Stimulated activated effector memory CD8-positive, alpha-beta T cell treated with anti-CD3 and anti-CD28 coated beads, Interleukin-12 subunit alpha, Interleukin-12 subunit beta, amount 100 ng/mL, for 72 hours (primary cell): Measurements from ENCODE around the gene SLC16A1.
A peak's percentile ranks its signal among the peaks of the same experiment; 100 is the strongest.
"Not testable (repeated sequence)": the region's sequence is repeated elsewhere in the genome, so short reads cannot be mapped to it uniquely, and the experiment has no call there.

ENCODE experiments used
- ATAC-seq: fragments of 150-1000 bp; cut with Tn5 transposase; 2 replicates; pipeline ENCODE4 v1.10.0; 2021
- DNase-seq, 2 donors: peaks; one replicate each; pipeline ENCODE4 v3.0.0; 2021 to 2022; ENCODE audit warnings: low spot score in 2 of 2
- H3K27ac Mint-ChIP-seq: one replicate; pipeline ENCODE4 v1.8.0; 2022; ENCODE audit warnings: mild to moderate bottlenecking, mixed read lengths
- H3K36me3 Mint-ChIP-seq: one replicate; pipeline ENCODE4 v1.8.0; 2022; ENCODE audit warnings: mild to moderate bottlenecking, mixed read lengths
- H3K4me1 Mint-ChIP-seq: one replicate; pipeline ENCODE4 v1.8.0; 2022; ENCODE audit warnings: mixed read lengths
- H3K4me3 Mint-ChIP-seq: one replicate; pipeline ENCODE4 v1.8.0; 2022; ENCODE audit warnings: mild to moderate bottlenecking, mixed read lengths
- H3K9me3 Mint-ChIP-seq: one replicate; pipeline ENCODE4 v1.8.0; 2022; ENCODE audit warnings: mixed read lengths

Gene SLC16A1

GRCh38 chr1:112923234-112923958 lies 32.6 kb downstream of the SLC16A1 start:
- DNase-seq (no peak), ATAC-seq (no peak)
- Mint-ChIP-seq H3K4me1 (no peaks in the 10 kb centered on the region), H3K36me3 (peaks cover 88% of the 10 kb centered on the region), H3K27ac (no peak overlapping the region), H3K9me3 (no peaks in the 10 kb centered on the region), H3K4me3 (no peak overlapping the region)

GRCh38 chr1:112911506-112912220 lies 44.3 kb downstream of the SLC16A1 start:
- H3K4me3 Mint-ChIP-seq: no peak overlapping the region
- DNase-seq: no peak
- H3K27ac Mint-ChIP-seq: no peak overlapping the region
- no peak for ATAC-seq
- H3K36me3 Mint-ChIP-seq: peaks cover 60% of the 10 kb centered on the region
- H3K4me1 Mint-ChIP-seq: peaks cover 7% of the 10 kb centered on the region
- no peaks in the 10 kb centered on the region for H3K9me3 Mint-ChIP-seq

DNA sequence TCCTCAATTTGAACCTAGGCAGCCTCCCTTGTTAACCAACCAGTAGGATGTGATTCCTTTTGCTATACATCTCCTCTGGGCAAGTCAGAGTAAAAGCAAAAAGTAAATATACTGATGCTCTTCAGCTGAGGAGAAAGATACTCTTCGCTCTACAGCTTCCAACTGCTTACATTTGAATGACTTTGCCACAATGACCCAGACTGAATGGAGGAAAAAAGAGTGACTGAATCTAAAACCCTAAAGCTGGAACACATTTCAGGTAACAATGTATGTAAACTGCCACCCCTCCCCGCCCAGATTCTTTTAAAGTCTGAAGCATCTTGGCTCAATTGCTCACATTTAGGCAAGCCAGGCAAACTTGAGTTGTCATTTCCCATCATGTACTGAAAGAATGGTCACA lies 46.1 kb downstream of the SLC16A1 start:
- DNase-seq: no peak
- H3K36me3 Mint-ChIP-seq: peaks cover 42% of the 10 kb centered on the region

GRCh38 chr1:112906150-112906698 lies 49.8 kb downstream of the SLC16A1 start:
- no peaks in the 10 kb centered on the region for H3K9me3 Mint-ChIP-seq
- H3K4me3 Mint-ChIP-seq: no peak overlapping the region
- peak overlapping the region; percentile 8 for H3K27ac Mint-ChIP-seq
- peaks cover 22% of the 10 kb centered on the region for H3K4me1 Mint-ChIP-seq
- peaks cover 8% of the 10 kb centered on the region for H3K36me3 Mint-ChIP-seq
- DNase-seq (no peak), ATAC-seq (no peak)

More for the DNA sequence above, 46.1 kb downstream of the SLC16A1 start:
- H3K9me3 Mint-ChIP-seq: no peaks in the 10 kb centered on the region
- no peak for ATAC-seq
- peaks cover 8% of the 10 kb centered on the region for H3K4me1 Mint-ChIP-seq
- H3K4me3 Mint-ChIP-seq: no peak overlapping the region
- no peak overlapping the region for H3K27ac Mint-ChIP-seq

DNA sequence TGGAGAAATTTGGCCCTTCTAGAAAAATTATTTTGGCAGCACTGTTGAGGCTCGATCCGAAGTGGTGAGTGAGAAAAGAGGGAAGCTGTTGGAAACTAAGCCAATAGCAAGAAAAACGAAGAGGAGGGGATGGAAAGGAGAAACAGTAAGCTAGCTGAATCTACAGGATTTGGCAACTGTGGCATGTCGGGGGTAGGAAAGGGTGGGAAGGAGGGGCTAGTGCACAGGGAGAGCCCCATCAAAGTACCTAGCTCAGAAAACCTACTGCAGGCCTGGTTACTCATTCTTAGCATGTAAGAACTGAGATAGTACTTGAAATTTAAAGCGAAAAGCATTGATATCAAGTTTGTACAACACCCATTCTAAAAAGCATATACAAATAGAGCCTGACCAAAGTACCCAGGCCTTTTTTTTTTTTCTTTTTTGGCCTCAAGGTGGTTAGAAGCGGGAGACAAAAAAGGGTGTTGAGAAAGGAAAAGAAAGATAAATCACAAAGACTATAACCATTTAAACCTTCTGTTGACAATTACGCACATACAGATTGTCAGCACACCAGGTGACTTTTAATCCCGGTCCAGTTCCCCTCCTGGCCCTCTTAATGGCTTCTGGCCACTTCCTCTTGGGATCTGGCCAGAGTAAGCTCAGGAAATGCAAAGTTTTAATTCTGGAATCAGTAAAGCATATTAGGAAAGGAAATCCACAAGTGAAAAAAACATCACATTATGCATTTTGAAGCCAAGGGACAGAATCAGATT lies 50.4 kb downstream of the SLC16A1 start:
- H3K4me1 Mint-ChIP-seq: peaks cover 22% of the 10 kb centered on the region
- H3K36me3 Mint-ChIP-seq: peaks cover 1% of the 10 kb centered on the region
- no peaks in the 10 kb centered on the region for H3K9me3 Mint-ChIP-seq
- peak in 1 of 2 donors; percentile 25 for DNase-seq
- H3K4me3 Mint-ChIP-seq: no peak overlapping the region
- peak overlapping the region; percentile 6 for H3K27ac Mint-ChIP-seq
- peak; percentile 38 for ATAC-seq

DNA sequence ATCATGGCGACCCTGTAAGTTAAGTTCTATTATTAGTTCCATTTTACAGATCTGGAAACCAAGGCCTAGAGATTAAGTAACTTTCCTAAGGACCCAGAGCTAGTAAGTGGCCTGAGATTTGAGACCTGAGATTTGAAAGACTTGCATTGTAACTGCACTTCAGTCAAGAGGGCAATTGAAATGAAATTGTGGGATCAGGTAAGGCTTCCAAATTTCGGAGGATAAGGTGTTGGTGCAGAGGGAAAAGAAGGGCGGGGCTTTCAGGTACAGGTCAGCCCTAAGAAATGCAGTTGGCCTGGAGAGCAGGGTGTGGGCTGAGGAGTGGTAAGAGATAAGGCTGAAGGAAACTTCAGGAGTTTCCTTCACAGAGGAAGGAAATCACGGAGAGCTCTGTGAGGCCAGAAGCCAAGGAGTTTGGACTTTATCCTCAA lies 51.1 kb downstream of the SLC16A1 start:
- peaks cover 22% of the 10 kb centered on the region for H3K4me1 Mint-ChIP-seq
- peak overlapping the region; percentile 6 for H3K27ac Mint-ChIP-seq
- H3K36me3 Mint-ChIP-seq: no peaks in the 10 kb centered on the region
- ATAC-seq: no peak
- DNase-seq: peak in 1 of 2 donors; percentile 23
- no peak overlapping the region for H3K4me3 Mint-ChIP-seq
- H3K9me3 Mint-ChIP-seq: no peaks in the 10 kb centered on the region

- H3K9me3 Mint-ChIP-seq: no peaks in the 10 kb centered on the region
- peak overlapping the region; percentile 49 for H3K27ac Mint-ChIP-seq
- H3K36me3 Mint-ChIP-seq: no peaks in the 10 kb centered on the region
- peak; percentile 18 to 58 for DNase-seq
- H3K4me3 Mint-ChIP-seq: peak overlapping the region; percentile 7
- peaks cover 22% of the 10 kb centered on the region for H3K4me1 Mint-ChIP-seq
- ATAC-seq: peak; percentile 94
Observed at GRCh38 chr1:112904071-112904830, 51.7 kb downstream of the SLC16A1 start.

DNA sequence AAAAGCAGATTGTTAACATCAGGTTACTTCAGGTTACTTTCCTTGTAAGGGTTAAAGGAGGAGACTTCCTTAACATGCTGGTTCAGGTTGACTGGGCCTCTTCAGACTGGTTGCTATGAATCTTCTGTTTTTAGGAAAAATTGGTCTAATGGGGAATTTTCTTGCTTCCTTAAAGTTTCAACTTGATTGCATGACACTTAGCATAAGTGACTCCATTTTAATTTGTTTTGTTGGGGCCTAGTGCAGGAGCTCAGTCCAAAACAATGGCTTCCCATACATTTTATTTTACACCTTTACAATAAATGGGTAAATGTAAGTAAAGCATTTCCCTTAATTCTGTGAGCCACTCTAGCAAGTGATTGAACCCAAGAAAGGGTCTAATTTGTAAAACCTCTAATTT lies 53.8 kb downstream of the SLC16A1 start:
- Mint-ChIP-seq H3K9me3 (no peaks in the 10 kb centered on the region), H3K4me1 (peaks cover 22% of the 10 kb centered on the region), H3K4me3 (no peak overlapping the region), H3K27ac (no peak overlapping the region), H3K36me3 (no peaks in the 10 kb centered on the region)
- DNase-seq (no peak), ATAC-seq (no peak)

- Mint-ChIP-seq H3K27ac (no peak overlapping the region), H3K4me1 (peaks cover 22% of the 10 kb centered on the region), H3K9me3 (no peaks in the 10 kb centered on the region), H3K4me3 (no peak overlapping the region), H3K36me3 (no peaks in the 10 kb centered on the region)
- ATAC-seq: no peak
- DNase-seq: no peak
Observed at GRCh38 chr1:112901387-112901786, 54.6 kb downstream of the SLC16A1 start.

DNA sequence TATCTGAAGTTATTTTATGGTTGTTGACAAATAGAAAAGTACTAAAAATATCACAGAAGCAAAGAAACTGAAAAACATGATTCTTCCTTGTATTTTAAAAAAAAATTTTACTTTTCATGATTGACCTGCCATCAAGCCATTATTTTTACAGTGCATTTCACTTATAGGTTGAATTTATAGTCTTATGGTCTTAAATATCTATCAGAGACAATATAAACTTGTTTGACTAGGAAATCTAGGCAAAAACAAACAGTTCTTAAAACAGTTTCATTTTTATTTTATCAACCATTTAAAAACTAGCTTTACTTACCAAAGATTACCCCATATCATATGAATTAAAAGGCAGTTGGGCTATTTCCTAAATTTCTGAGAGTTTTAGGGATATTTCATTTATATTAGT lies 59.2 kb downstream of the SLC16A1 start:
- DNase-seq: no peak
- Mint-ChIP-seq H3K27ac (no peak overlapping the region), H3K9me3 (no peaks in the 10 kb centered on the region), H3K36me3 (no peaks in the 10 kb centered on the region), H3K4me1 (no peaks in the 10 kb centered on the region), H3K4me3 (no peak overlapping the region)
- no peak for ATAC-seq

DNA sequence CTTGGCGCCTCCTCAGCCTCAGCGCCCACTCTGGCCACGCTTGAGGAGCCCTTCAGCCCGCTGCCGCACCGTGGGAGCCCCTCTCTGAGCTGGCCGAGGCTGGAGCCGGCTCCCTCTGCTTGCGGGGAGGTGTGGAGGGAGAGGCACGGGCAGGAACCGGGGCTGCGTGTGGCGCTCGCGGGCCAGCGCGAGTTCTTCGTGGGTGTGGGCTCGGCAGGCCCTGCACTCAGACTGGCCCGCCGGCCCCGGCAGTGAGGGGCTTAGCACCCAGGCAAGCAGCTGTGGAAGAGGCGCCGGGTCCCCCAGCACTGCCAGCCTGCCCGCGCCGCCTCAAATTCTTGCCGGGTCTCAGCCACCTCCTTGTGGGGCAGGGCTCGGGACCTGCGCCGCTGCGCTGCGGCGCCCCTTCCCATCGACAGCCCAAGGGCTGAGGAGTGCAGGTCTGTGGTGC lies 61.4 kb downstream of the SLC16A1 start:
- H3K27ac Mint-ChIP-seq: no peak overlapping the region
- no peak for ATAC-seq
- no peaks in the 10 kb centered on the region for H3K9me3 Mint-ChIP-seq

DNA sequence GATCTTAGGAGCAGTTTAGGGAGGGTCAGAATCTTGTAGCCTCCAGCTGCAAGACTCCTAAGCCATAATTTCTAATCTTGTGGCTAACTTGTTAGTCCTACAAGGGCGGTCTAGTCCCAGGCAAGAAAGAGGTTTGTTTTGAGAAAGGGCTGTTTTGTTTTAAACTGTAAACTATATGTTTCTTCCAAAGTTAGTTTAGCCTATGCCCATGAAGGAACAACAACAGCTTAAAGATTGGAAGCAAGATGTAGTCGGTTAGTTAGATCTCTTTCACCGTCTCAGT lies 62.0 kb downstream of the SLC16A1 start:
- no peak overlapping the region for H3K27ac Mint-ChIP-seq
- H3K4me1 Mint-ChIP-seq: no peaks in the 10 kb centered on the region
- DNase-seq (no peak), ATAC-seq (no peak)
- no peak overlapping the region for H3K4me3 Mint-ChIP-seq
- H3K9me3 Mint-ChIP-seq: no peaks in the 10 kb centered on the region
- H3K36me3 Mint-ChIP-seq: no peaks in the 10 kb centered on the region

More for the DNA sequence above, 61.4 kb downstream of the SLC16A1 start:
- no peak for DNase-seq
- Mint-ChIP-seq H3K4me1 (no peaks in the 10 kb centered on the region), H3K4me3 (no peak overlapping the region), H3K36me3 (no peaks in the 10 kb centered on the region)

GRCh38 chr1:112893288-112894009 lies 62.5 kb downstream of the SLC16A1 start:
- DNase-seq: no peak
- Mint-ChIP-seq H3K27ac (no peak overlapping the region), H3K4me1 (no peaks in the 10 kb centered on the region), H3K4me3 (no peak overlapping the region), H3K36me3 (no peaks in the 10 kb centered on the region), H3K9me3 (no peaks in the 10 kb centered on the region)
- ATAC-seq: no peak

DNA sequence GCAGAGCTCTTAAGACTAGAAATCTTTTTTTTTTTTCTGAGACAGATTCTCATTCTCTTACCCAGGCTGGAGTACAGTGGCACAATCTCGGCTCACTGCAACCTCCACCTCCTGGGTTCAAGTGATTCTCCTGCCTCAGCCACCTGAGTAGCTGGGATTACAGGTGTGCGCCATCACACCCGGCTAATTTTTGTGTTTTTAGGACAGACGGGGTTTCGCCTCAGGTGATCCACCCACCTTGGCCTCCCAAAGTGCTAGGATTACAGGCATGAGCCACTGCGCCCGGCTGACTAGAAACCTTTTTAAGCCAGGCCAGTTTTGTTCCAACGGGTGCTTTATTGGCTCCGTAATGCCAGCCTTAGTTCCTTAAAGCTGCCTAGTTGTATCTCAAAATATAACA lies 66.1 kb downstream of the SLC16A1 start:
- not testable (repeated sequence) for ATAC-seq, H3K36me3 Mint-ChIP-seq, H3K27ac Mint-ChIP-seq, H3K4me1 Mint-ChIP-seq, H3K9me3 Mint-ChIP-seq, DNase-seq, H3K4me3 Mint-ChIP-seq
